Upper lobe of left lung (tissue), 4 donors: ENCODE measurements around the gene NDUFA5.

Source experiments
- EP300 ChIP-seq, 4 donors: sonication (generic); formaldehyde crosslinking; IDR thresholded peaks; one replicate each; pipeline ENCODE4 v1.5.1; 2017; ENCODE audit warnings: antibody characterized with exemption in 4 of 4, control low read depth in 2 of 4
- POLR2A ChIP-seq, 4 donors: fragments of 450-650 bp; IDR thresholded peaks; one replicate each; pipeline ENCODE4 v1.5.1; 2016 to 2017; ENCODE audit warnings: antibody characterized with exemption in 4 of 4, mild to moderate bottlenecking in 2 of 4
- POLR2AphosphoS5 ChIP-seq, 2 donors: sonication (generic); formaldehyde crosslinking; IDR thresholded peaks; one replicate each; pipeline ENCODE4 v1.5.1; 2017; ENCODE audit warnings: antibody characterized with exemption in 2 of 2
- TF ChIP-seq, protein P1 (sequence below), 6 experiments: fragments of 450-650 bp in 4 of 6; fragments of 200-600 bp in 2 of 6; sonication (generic) in 2 of 6; IDR thresholded peaks; one replicate each; pipeline ENCODE4 v1.5.1; 2016 to 2019; ENCODE audit warnings: antibody characterized with exemption in 6 of 6

DNA sequence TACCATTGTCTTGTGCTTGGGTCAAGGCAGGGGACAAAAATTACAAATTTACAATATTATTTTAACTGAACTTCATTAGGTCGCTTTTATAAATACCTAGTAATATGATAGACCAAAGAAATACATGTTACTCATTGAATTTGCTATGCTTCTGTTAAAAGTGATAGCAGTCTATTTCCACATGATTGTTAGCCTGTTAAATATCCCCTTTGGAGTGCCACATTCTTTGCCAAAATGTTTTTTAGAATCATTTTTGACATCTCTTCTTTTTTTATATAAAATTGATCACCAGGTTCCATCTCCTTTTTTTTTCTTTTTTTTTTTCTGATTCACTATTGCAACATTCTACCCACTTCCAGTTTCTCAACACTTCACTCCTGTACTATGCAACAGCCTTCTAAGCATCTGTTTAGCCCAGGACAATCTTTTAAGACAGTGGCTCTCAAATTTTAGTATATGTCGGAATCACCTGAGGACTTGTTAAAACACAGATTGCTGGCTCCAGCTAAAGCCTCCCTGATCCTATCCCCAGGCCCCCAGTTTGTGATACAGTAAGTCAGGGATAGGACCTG, 16.4 kb upstream of the NDUFA5 start:
- TF ChIP-seq POLR2A (IDR thresholded peaks at IDR 0.05) (no peak), POLR2AphosphoS5 (IDR thresholded peaks at IDR 0.05) (no peak), EP300 (IDR thresholded peaks at IDR 0.05) (no peak)
- TF ChIP-seq, protein P1, sequence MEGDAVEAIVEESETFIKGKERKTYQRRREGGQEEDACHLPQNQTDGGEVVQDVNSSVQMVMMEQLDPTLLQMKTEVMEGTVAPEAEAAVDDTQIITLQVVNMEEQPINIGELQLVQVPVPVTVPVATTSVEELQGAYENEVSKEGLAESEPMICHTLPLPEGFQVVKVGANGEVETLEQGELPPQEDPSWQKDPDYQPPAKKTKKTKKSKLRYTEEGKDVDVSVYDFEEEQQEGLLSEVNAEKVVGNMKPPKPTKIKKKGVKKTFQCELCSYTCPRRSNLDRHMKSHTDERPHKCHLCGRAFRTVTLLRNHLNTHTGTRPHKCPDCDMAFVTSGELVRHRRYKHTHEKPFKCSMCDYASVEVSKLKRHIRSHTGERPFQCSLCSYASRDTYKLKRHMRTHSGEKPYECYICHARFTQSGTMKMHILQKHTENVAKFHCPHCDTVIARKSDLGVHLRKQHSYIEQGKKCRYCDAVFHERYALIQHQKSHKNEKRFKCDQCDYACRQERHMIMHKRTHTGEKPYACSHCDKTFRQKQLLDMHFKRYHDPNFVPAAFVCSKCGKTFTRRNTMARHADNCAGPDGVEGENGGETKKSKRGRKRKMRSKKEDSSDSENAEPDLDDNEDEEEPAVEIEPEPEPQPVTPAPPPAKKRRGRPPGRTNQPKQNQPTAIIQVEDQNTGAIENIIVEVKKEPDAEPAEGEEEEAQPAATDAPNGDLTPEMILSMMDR (IDR thresholded peaks at IDR 0.05): no peak
